Osteoblast (primary cell): ENCODE measurements around the gene INSC. TPM values are rescaled to one million over a fixed set of nuclear protein-coding genes. Genes with fewer than 3 reads are reported as not detected.

ENCODE experiments used
- DNase-seq: peaks from one replicate; pipeline ENCODE4 v3.0.0; 2011; ENCODE audit warnings: low spot score, mixed read lengths; ENCODE audit not compliant: insufficient read length; ENCODE audit errors: missing footprints
- H2AFZ ChIP-seq: 2 replicates; pipeline ENCODE4 v1.6.0; 2011; ENCODE audit warnings: mild to moderate bottlenecking, low read length
- H3K27ac ChIP-seq: 2 replicates; pipeline ENCODE4 v1.5.1; 2011; ENCODE audit warnings: mild to moderate bottlenecking, low read depth, low read length, moderate library complexity
- H3K27me3 ChIP-seq: 2 replicates; pipeline ENCODE4 v1.6.0; 2012; ENCODE audit warnings: mild to moderate bottlenecking, control low read depth, inconsistent platforms, low read length, moderate library complexity; ENCODE audit not compliant: insufficient read depth
- H3K36me3 ChIP-seq: 2 replicates; pipeline ENCODE4 v1.5.1; 2011; ENCODE audit warnings: mild to moderate bottlenecking, low read length, control low read depth, moderate library complexity; ENCODE audit not compliant: insufficient read depth
- H3K4me1 ChIP-seq: 2 replicates; pipeline ENCODE4 v1.5.1; 2011; ENCODE audit warnings: mild to moderate bottlenecking, low read length, control low read depth, moderate library complexity; ENCODE audit not compliant: insufficient read depth
- H3K4me2 ChIP-seq: 2 replicates; pipeline ENCODE4 v1.6.0; 2011; ENCODE audit warnings: mild to moderate bottlenecking, low read length; ENCODE audit not compliant: insufficient read depth
- H3K4me3 ChIP-seq: fragments of 200-600 bp; sonication (generic); 3 replicates; pipeline ENCODE4 v1.5.1; 2012; ENCODE audit warnings: mild to moderate bottlenecking, low read length, inconsistent platforms; ENCODE audit not compliant: insufficient read depth
- H3K79me2 ChIP-seq: 2 replicates; pipeline ENCODE4 v1.6.0; 2012; ENCODE audit warnings: mild to moderate bottlenecking, low read length, control low read depth, inconsistent platforms; ENCODE audit not compliant: insufficient read depth
- H3K9me3 ChIP-seq: 2 replicates; pipeline ENCODE4 v1.5.1; 2011; ENCODE audit warnings: low read depth, low read length, control low read depth
- H4K20me1 ChIP-seq: 2 replicates; pipeline ENCODE4 v1.6.0; 2012; ENCODE audit warnings: mild to moderate bottlenecking, low read length, control low read depth; ENCODE audit not compliant: insufficient read depth
- CTCF ChIP-seq: IDR thresholded peaks from 2 replicates; pipeline ENCODE4 v1.5.1; 2011; ENCODE audit warnings: mild to moderate bottlenecking, low read depth, low read length, moderate library complexity; ENCODE audit errors: extremely low read depth
- total RNA-seq: library from RNA; depleted of rRNA; stranded (reverse); fragments of >200 nt; gene quantifications from 2 replicates; pipeline ENCODE4 v1.2.3, GENCODE V29; 2012

The INSC gene
- total RNA-seq, 1 donor = 0.72 TPM

GRCh38 chr11:15224466-15224865, 109.7 kb downstream of the INSC start:
- Histone ChIP-seq H3K9me3 (no peaks in the 10 kb centered on the region), H3K4me3 (no peak overlapping the region), H3K4me2 (no peak overlapping the region), H2AFZ (no peak overlapping the region), H3K27ac (no peak overlapping the region), H3K36me3 (no peaks in the 10 kb centered on the region), H3K4me1 (peaks cover 3% of the 10 kb centered on the region), H3K79me2 (no peaks in the 10 kb centered on the region), H3K27me3 (no peaks in the 10 kb centered on the region), H4K20me1 (no peaks in the 10 kb centered on the region)
- no peak for TF ChIP-seq CTCF
- no peak for DNase-seq

- Histone ChIP-seq H2AFZ (no peak overlapping the region), H3K27ac (no peak overlapping the region), H3K4me1 (peaks cover 3% of the 10 kb centered on the region), H3K36me3 (no peaks in the 10 kb centered on the region), H3K9me3 (no peaks in the 10 kb centered on the region), H4K20me1 (no peaks in the 10 kb centered on the region), H3K4me2 (no peak overlapping the region), H3K79me2 (no peaks in the 10 kb centered on the region), H3K27me3 (no peaks in the 10 kb centered on the region), H3K4me3 (no peak overlapping the region)
- TF ChIP-seq CTCF = no peak
- DNase-seq = no peak
These were observed 112.3 kb downstream of the INSC start for GRCh38 chr11:15227011-15227410.

- TF ChIP-seq CTCF = no peak
- no peak overlapping the region for H3K4me3 ChIP-seq
- no peak overlapping the region for H2AFZ ChIP-seq
- no peaks in the 10 kb centered on the region for H3K9me3 ChIP-seq
- no peaks in the 10 kb centered on the region for H3K27me3 ChIP-seq
- no peaks in the 10 kb centered on the region for H3K79me2 ChIP-seq
- H3K4me2 ChIP-seq = no peak overlapping the region
- H3K36me3 ChIP-seq = no peaks in the 10 kb centered on the region
- H3K27ac ChIP-seq = no peak overlapping the region
- H4K20me1 ChIP-seq = no peaks in the 10 kb centered on the region
- no peak for DNase-seq
- H3K4me1 ChIP-seq = peaks cover 3% of the 10 kb centered on the region
These were observed 113.7 kb downstream of the INSC start for GRCh38 chr11:15228331-15228849.

- H3K4me1 ChIP-seq = peaks cover 3% of the 10 kb centered on the region
- DNase-seq = no peak
- H3K27ac ChIP-seq = no peak overlapping the region
- no peak overlapping the region for H3K4me3 ChIP-seq
- H4K20me1 ChIP-seq = no peaks in the 10 kb centered on the region
- H3K36me3 ChIP-seq = no peaks in the 10 kb centered on the region
- no peak for TF ChIP-seq CTCF
- no peaks in the 10 kb centered on the region for H3K79me2 ChIP-seq
- H3K27me3 ChIP-seq = no peaks in the 10 kb centered on the region
- H3K9me3 ChIP-seq = no peaks in the 10 kb centered on the region
- H2AFZ ChIP-seq = no peak overlapping the region
- H3K4me2 ChIP-seq = no peak overlapping the region
These were observed 114.3 kb downstream of the INSC start for GRCh38 chr11:15229069-15229468.
